SK-N-SH (cell line): ENCODE results near the gene SOCS7. TPM values are rescaled to one million over a fixed set of nuclear protein-coding genes. Genes with fewer than 3 reads are reported as not detected.
A peak's percentile ranks its signal among the peaks of the same experiment; 100 is the strongest.

Experiments used
- CTCF ChIA-PET: fragments of 300-600, 350-600 bp; formaldehyde crosslinking; extraction: SDS; loops from one replicate; lab custom pipeline; 2021; lab: Yijun Ruan, JAX
- POLR2A ChIA-PET: fragments of 350-600 bp; sonication (Branson Sonifier 250); formaldehyde crosslinking; extraction: SDS; loops from one replicate; lab custom pipeline; 2020; ENCODE audit warnings: antibody characterized with exemption, inconsistent platforms; lab: Yijun Ruan, JAX
- DNase-seq: peaks from one replicate; pipeline ENCODE4 v3.0.0; 2012
- H2AFZ ChIP-seq: fragments of 200-600 bp; sonication (generic); 2 replicates; pipeline ENCODE4 v1.8.1; 2016; ENCODE audit warnings: antibody characterized with exemption, mild to moderate bottlenecking, low read depth
- H3F3A ChIP-seq: fragments of 200-600 bp; sonication (generic); replicated peaks from 2 replicates; pipeline ENCODE3; 2016; ENCODE audit warnings: antibody characterized with exemption, mild to moderate bottlenecking; ENCODE audit not compliant: insufficient read depth
- H3K27ac ChIP-seq, 2 experiments: fragments of 200-500 bp in 1 of 2; fragments of 200-600 bp in 1 of 2; sonication (Bioruptor generic) in 1 of 2; sonication (generic), shearing (Covaris generic) in 1 of 2; 2 replicates each; pipeline versions ENCODE4 v1.5.1 to v1.6.1; 2014 to 2016; ENCODE audit warnings: low read depth in 2 of 2, inconsistent platforms in 1 of 2, low read length in 1 of 2, mild to moderate bottlenecking in 1 of 2, mixed read lengths in 1 of 2
- H3K27me3 ChIP-seq: fragments of 200-600 bp; sonication (generic), shearing (Covaris generic); 2 replicates; pipeline ENCODE4 v1.6.1; 2016; ENCODE audit warnings: mixed run types; ENCODE audit not compliant: insufficient read depth
- H3K36me3 ChIP-seq, 2 experiments: fragments of 200-500 bp in 1 of 2; fragments of 200-600 bp in 1 of 2; sonication (Bioruptor generic) in 1 of 2; sonication (generic) in 1 of 2; replicated peaks in 1 of 2; 2 replicates each; pipeline versions ENCODE3 to v1.5.1; 2014 to 2016; ENCODE audit warnings: low read length in 1 of 2, mild to moderate bottlenecking in 1 of 2; ENCODE audit not compliant: insufficient read depth in 2 of 2, control insufficient read depth in 1 of 2
- H3K4me1 ChIP-seq, 2 experiments: fragments of 200-500 bp in 1 of 2; fragments of 200-600 bp in 1 of 2; sonication (Bioruptor generic) in 1 of 2; sonication (generic), shearing (Covaris generic) in 1 of 2; 2 replicates each; pipeline versions ENCODE4 v1.5.1 to v1.6.1; 2014 to 2016; ENCODE audit warnings: low read depth in 1 of 2, low read length in 1 of 2, mixed run types in 1 of 2; ENCODE audit not compliant: insufficient read depth in 2 of 2, control insufficient read depth in 1 of 2
- H3K4me2 ChIP-seq: fragments of 200-600 bp; sonication (generic), shearing (Covaris generic); 2 replicates; pipeline ENCODE4 v1.6.1; 2017; ENCODE audit warnings: mixed run types
- H3K4me3 ChIP-seq, 2 experiments: fragments of 200-500 bp in 1 of 2; fragments of 200-600 bp in 1 of 2; sonication (Bioruptor generic) in 1 of 2; sonication (generic), shearing (Covaris generic) in 1 of 2; 2 replicates each; pipeline versions ENCODE4 v1.5.1 to v1.8.1; 2014 to 2016; ENCODE audit warnings: low read depth in 2 of 2, inconsistent platforms in 1 of 2, low read length in 1 of 2, mild to moderate bottlenecking in 1 of 2, mixed read lengths in 1 of 2, moderate library complexity in 1 of 2
- H3K79me2 ChIP-seq: fragments of 200-600 bp; sonication (generic); 2 replicates; pipeline ENCODE4 v1.8.1; 2017; ENCODE audit warnings: mild to moderate bottlenecking; ENCODE audit not compliant: insufficient read depth
- H3K9ac ChIP-seq: fragments of 200-600 bp; sonication (generic); 2 replicates; pipeline ENCODE4 v1.6.1; 2017; ENCODE audit warnings: mixed run types
- H3K9me2 ChIP-seq: fragments of 200-600 bp; sonication (generic); 2 replicates; pipeline ENCODE4 v1.6.1; 2017; ENCODE audit warnings: mixed run types
- H3K9me3 ChIP-seq: fragments of 200-600 bp; sonication (generic); 2 replicates; pipeline ENCODE4 v1.6.1; 2017; ENCODE audit warnings: mixed run types, mild to moderate bottlenecking, moderate library complexity
- H4K20me1 ChIP-seq: fragments of 200-600 bp; sonication (generic); 2 replicates; pipeline ENCODE4 v1.6.1; 2017; ENCODE audit warnings: mild to moderate bottlenecking, mixed run types; ENCODE audit not compliant: insufficient read depth
- EP300 ChIP-seq, 2 experiments: IDR thresholded peaks; 2 replicates each; pipeline versions ENCODE4 v1.4.0 to v1.6.1; 2012; ENCODE audit warnings: borderline replicate concordance in 1 of 2, low read depth in 1 of 2, low read length in 1 of 2
- FOSL2 ChIP-seq: IDR thresholded peaks from 2 replicates; pipeline ENCODE4 v1.4.0; 2012; ENCODE audit warnings: low read depth, mild to moderate bottlenecking, moderate library complexity, borderline replicate concordance
- GATA2 ChIP-seq: sonication (generic); formaldehyde crosslinking; IDR thresholded peaks from 2 replicates; pipeline ENCODE4 v1.5.0; 2020; ENCODE audit warnings: mild to moderate bottlenecking, missing genetic modification reagents
- POLR2AphosphoS5 ChIP-seq: IDR thresholded peaks from 2 replicates; pipeline ENCODE4 v1.6.1; 2012; ENCODE audit warnings: low read depth, low read length
- RXRA ChIP-seq: IDR thresholded peaks from 2 replicates; pipeline ENCODE4 v1.4.0; 2012; ENCODE audit warnings: low read depth, mild to moderate bottlenecking, borderline replicate concordance
- SIN3A ChIP-seq: IDR thresholded peaks from 2 replicates; pipeline ENCODE4 v1.6.1; 2012; ENCODE audit warnings: low read depth, mild to moderate bottlenecking, low read length, moderate library complexity, borderline replicate concordance
- TCF12 ChIP-seq: IDR thresholded peaks from 2 replicates; pipeline ENCODE4 v1.4.0; 2012
- TEAD4 ChIP-seq: IDR thresholded peaks from 2 replicates; pipeline ENCODE4 v1.4.0; 2012; ENCODE audit warnings: mild to moderate bottlenecking, borderline replicate concordance; ENCODE audit not compliant: insufficient read depth
- WGBS: methylation state at CpG from one replicate; pipeline ENCODE4 v1.1.6; 2017; ENCODE audit warnings: low lambda C conversion rate; 5-methylcytosine and 5-hydroxymethylcytosine counted together
- polyA plus RNA-seq, 3 experiments: library from polyadenylated mRNA; depleted of rRNA; stranded (reverse); fragments of >200 nt; gene quantifications; 2 replicates each; pipeline ENCODE4 v1.2.3, GENCODE V29; 2012
- TF ChIP-seq, protein P1 (sequence below): fragments of 200-600 bp; sonication (generic); IDR thresholded peaks from 2 replicates; pipeline ENCODE4 v1.6.1; 2017; ENCODE audit warnings: antibody characterized with exemption, mild to moderate bottlenecking, moderate library complexity

Gene SOCS7
- polyA plus RNA-seq, 1 of the 3 experiments (the other 2 are of a cell fraction) = 7.4 TPM

- Histone ChIP-seq H3K9me3 (no peaks in the 10 kb centered on the region), H2AFZ (peak overlapping the region; percentile 85), H3K79me2 (peaks cover 59% of the 10 kb centered on the region), H3K9ac (peak overlapping the region; percentile 86), H4K20me1 (peaks cover 33% of the 10 kb centered on the region), H3K27ac (peak overlapping the region; percentile 34 to 74), H3K36me3 (no peaks in the 10 kb centered on the region), H3K27me3 (no peaks in the 10 kb centered on the region), H3F3A (peaks cover 4% of the 10 kb centered on the region), H3K4me1 (peaks cover 15 to 25% of the 10 kb centered on the region in 2 experiments; a peak in 2 of 4 replicates), H3K4me3 (peak overlapping the region; percentile 50 to 81), H3K4me2 (peak overlapping the region; percentile 97), H3K9me2 (no peaks in the 10 kb centered on the region)
- WGBS = 90% methylated on average over 5 of the region's 7 CpGs
- CTCF ChIA-PET = interaction anchor here (0.6 to 13.3 kb wide), 10 partner anchors 10 to 240 kb away, joined by 3 to 146 read pairs (median 4); no protein-coding TSS in a partner anchor
- TF ChIP-seq RXRA (no peak), FOSL2 (no peak), TCF12 (no peak), GATA2 (CRISPR knock-in tag) (no peak)
- no peak for DNase-seq
- POLR2A ChIA-PET = no interaction called here
These were observed 75.7 kb downstream of the SOCS7 start for GRCh38 chr17:38427160-38427949.

- Histone ChIP-seq H3F3A (peaks cover 4% of the 10 kb centered on the region), H3K4me1 (peaks cover 10 to 25% of the 10 kb centered on the region in 2 experiments; a peak in 2 of 4 replicates), H4K20me1 (peaks cover 41% of the 10 kb centered on the region), H3K27me3 (no peaks in the 10 kb centered on the region), H3K36me3 (no peaks in the 10 kb centered on the region), H3K4me3 (peak within 1 kb of the TSS; percentile 70 to 81), H3K9me2 (no peaks in the 10 kb centered on the region), H2AFZ (peak within 1 kb of the TSS; percentile 85), H3K9me3 (no peaks in the 10 kb centered on the region), H3K27ac (peak within 1 kb of the TSS; percentile 48 to 85), H3K79me2 (peaks cover 68% of the 10 kb centered on the region), H3K9ac (peak within 1 kb of the TSS; percentile 86), H3K4me2 (peak within 1 kb of the TSS; percentile 97)
- ChIA-PET POLR2A (no interaction called here), CTCF (interaction anchor here (0.7 to 13.3 kb wide), 7 partner anchors 9 to 239 kb away, joined by 3 to 146 read pairs (median 5); no protein-coding TSS in a partner anchor)
- TF ChIP-seq EP300 (IDR thresholded peaks at IDR 0.05; ENCODE audit: borderline replicate concordance in 1 of 2, low read depth in 1 of 2, low read length in 1 of 2) (no peak), POLR2AphosphoS5 (peak; percentile 64; the same call in 1 of the 2 replicates), TEAD4 (no peak), SIN3A (no peak)
- TF ChIP-seq, protein P1, sequence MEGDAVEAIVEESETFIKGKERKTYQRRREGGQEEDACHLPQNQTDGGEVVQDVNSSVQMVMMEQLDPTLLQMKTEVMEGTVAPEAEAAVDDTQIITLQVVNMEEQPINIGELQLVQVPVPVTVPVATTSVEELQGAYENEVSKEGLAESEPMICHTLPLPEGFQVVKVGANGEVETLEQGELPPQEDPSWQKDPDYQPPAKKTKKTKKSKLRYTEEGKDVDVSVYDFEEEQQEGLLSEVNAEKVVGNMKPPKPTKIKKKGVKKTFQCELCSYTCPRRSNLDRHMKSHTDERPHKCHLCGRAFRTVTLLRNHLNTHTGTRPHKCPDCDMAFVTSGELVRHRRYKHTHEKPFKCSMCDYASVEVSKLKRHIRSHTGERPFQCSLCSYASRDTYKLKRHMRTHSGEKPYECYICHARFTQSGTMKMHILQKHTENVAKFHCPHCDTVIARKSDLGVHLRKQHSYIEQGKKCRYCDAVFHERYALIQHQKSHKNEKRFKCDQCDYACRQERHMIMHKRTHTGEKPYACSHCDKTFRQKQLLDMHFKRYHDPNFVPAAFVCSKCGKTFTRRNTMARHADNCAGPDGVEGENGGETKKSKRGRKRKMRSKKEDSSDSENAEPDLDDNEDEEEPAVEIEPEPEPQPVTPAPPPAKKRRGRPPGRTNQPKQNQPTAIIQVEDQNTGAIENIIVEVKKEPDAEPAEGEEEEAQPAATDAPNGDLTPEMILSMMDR = no peak
- under 1% methylated on average over 12 of the region's 46 CpGs for WGBS
- peak; percentile 96 for DNase-seq
These were observed 76.5 kb downstream of the SOCS7 start, which contains the start of gene ARHGAP23 for GRCh38 chr17:38428112-38428642. Gene ARHGAP23, plus strand, starts transcription at chr17:38428464. Its CDS starts 22 bp downstream, at chr17:38428486.
